Vagina (tissue), 2 donors: ENCODE data around the gene DEK.

ENCODE experiments used
- CTCF ChIP-seq, 3 experiments: fragments of 450-650 bp in 2 of 3; fragments of 200-600 bp in 1 of 3; sonication (generic) in 1 of 3; IDR thresholded peaks; one replicate each; pipeline ENCODE4 v1.5.1; 2017 to 2019; ENCODE audit warnings: antibody characterized with exemption in 3 of 3, mild to moderate bottlenecking in 2 of 3, moderate library complexity in 2 of 3
- POLR2A ChIP-seq, 2 donors: fragments of 450-650 bp; IDR thresholded peaks; one replicate each; pipeline ENCODE4 v1.6.1; 2017; ENCODE audit warnings: antibody characterized with exemption in 2 of 2, mild to moderate bottlenecking in 2 of 2, moderate library complexity in 2 of 2

DNA sequence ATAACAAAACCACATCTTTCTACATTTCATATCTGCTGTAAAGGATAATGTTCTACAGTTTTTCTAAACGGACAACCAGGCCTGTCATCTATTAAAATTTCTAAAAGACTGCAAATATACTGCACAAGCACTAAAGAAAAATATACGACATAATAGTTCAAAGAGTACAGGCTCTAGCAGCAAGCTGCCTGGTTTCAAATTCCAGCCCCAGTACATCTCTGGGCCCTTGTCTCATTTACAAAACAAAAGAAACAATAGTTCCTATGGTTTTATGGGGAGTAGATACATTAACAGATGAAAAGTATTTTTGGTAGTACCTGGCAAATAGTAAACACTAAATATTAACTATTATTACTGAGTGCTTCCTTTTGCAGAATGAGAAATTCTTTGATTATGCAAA, 24.1 kb downstream of the DEK start:
- TF ChIP-seq CTCF (IDR thresholded peaks at IDR 0.05): no peak
- TF ChIP-seq POLR2A (IDR thresholded peaks at IDR 0.05): no peak
